MM.1S (cell line): ENCODE results near the gene GBF1.

Source experiments
- DNase-seq: peaks from one replicate; pipeline ENCODE4 v3.0.0-alpha.2; 2015
- H2AFZ ChIP-seq: fragments of 300-600 bp; sonication (generic); 2 replicates; pipeline ENCODE4 v1.6.0; 2016; ENCODE audit warnings: antibody characterized with exemption, low read length
- H3F3A ChIP-seq: fragments of 300-600 bp; sonication (generic); 2 replicates; pipeline ENCODE4 v1.6.1; 2016; ENCODE audit warnings: mild to moderate bottlenecking, antibody characterized with exemption, low read length, moderate library complexity, mixed read lengths; ENCODE audit not compliant: insufficient read depth
- H3K27ac ChIP-seq: fragments of 300-600 bp; sonication (generic); 2 replicates; pipeline ENCODE4 v1.5.1; 2016; ENCODE audit warnings: mild to moderate bottlenecking, low read length
- H3K27me3 ChIP-seq: fragments of 300-600 bp; sonication (generic); replicated peaks from 2 replicates; pipeline ENCODE4 v1.6.0; 2016; ENCODE audit warnings: low read length; ENCODE audit not compliant: insufficient read depth
- H3K36me3 ChIP-seq: fragments of 300-600 bp; sonication (generic); replicated peaks from 2 replicates; pipeline ENCODE4 v1.6.1; 2016; ENCODE audit warnings: mild to moderate bottlenecking, low read length, mixed read lengths; ENCODE audit not compliant: insufficient read depth
- H3K4me1 ChIP-seq: fragments of 300-600 bp; sonication (generic); 2 replicates; pipeline ENCODE4 v1.6.1; 2016; ENCODE audit warnings: low read length, mixed read lengths
- H3K4me2 ChIP-seq: fragments of 300-600 bp; sonication (generic); 2 replicates; pipeline ENCODE4 v1.6.0; 2016; ENCODE audit warnings: low read depth, low read length
- H3K4me3 ChIP-seq: fragments of 300-600 bp; sonication (generic); 2 replicates; pipeline ENCODE4 v1.5.1; 2016; ENCODE audit warnings: low read length, mixed read lengths
- H3K79me2 ChIP-seq: fragments of 300-600 bp; sonication (generic); 2 replicates; pipeline ENCODE4 v1.6.1; 2016; ENCODE audit warnings: mixed run types, low read length, mixed read lengths
- H3K9ac ChIP-seq: fragments of 300-600 bp; sonication (generic); 2 replicates; pipeline ENCODE4 v1.6.1; 2016; ENCODE audit warnings: low read length, mixed read lengths
- H3K9me2 ChIP-seq: fragments of 300-600 bp; sonication (generic); replicated peaks from 2 replicates; pipeline ENCODE4 v1.6.1; 2016; ENCODE audit warnings: mild to moderate bottlenecking, low read length, mixed read lengths; ENCODE audit not compliant: insufficient read depth
- H3K9me3 ChIP-seq: fragments of 300-600 bp; sonication (generic); replicated peaks from 2 replicates; pipeline ENCODE4 v1.6.1; 2016; ENCODE audit warnings: mild to moderate bottlenecking, low read length, mixed read lengths; ENCODE audit not compliant: insufficient read depth
- H4K20me1 ChIP-seq: fragments of 300-600 bp; sonication (generic); 2 replicates; pipeline ENCODE4 v1.6.1; 2016; ENCODE audit warnings: mild to moderate bottlenecking, low read length, moderate library complexity, mixed read lengths; ENCODE audit not compliant: insufficient read depth
- CTCF ChIP-seq: fragments of 300-600 bp; sonication (generic); IDR thresholded peaks from 2 replicates; pipeline ENCODE4 v1.5.1; 2016; ENCODE audit warnings: antibody characterized with exemption, low read length, mixed read lengths
- EZH2 ChIP-seq: fragments of 300-600 bp; sonication (generic); optimal IDR thresholded peaks from 2 replicates; pipeline ENCODE3; 2017; ENCODE audit warnings: low read depth, mild to moderate bottlenecking, antibody characterized with exemption, low read length, mixed read lengths
- EZH2phosphoT487 ChIP-seq: fragments of 300-600 bp; sonication (generic); IDR thresholded peaks from 2 replicates; pipeline ENCODE4 v1.6.1; 2018; ENCODE audit warnings: antibody characterized with exemption, low read length

GBF1 gene

GRCh38 chr10:102237711-102238252 is 7.5 kb upstream of the GBF1 start:
- TF ChIP-seq CTCF (no peak), EZH2 (no peak), EZH2phosphoT487 (no peak)
- Histone ChIP-seq H3K27me3 (peaks cover 15% of the 10 kb centered on the region), H3K9ac (no peak overlapping the region)

GRCh38 chr10:102240467-102241031 is 4.8 kb upstream of the GBF1 start:
- Histone ChIP-seq H3K27me3 (peaks cover 15% of the 10 kb centered on the region), H3K79me2 (peaks cover 2% of the 10 kb centered on the region), H3K4me1 (peaks cover 8% of the 10 kb centered on the region; the same call in 1 of the 2 replicates), H3K27ac (no peak overlapping the region), H2AFZ (no peak overlapping the region), H3K4me2 (peak overlapping the region; percentile 92; the same call in 1 of the 2 replicates), H4K20me1 (no peaks in the 10 kb centered on the region), H3K9me2 (no peaks in the 10 kb centered on the region), H3K9me3 (no peaks in the 10 kb centered on the region), H3K9ac (no peak overlapping the region), H3K36me3 (no peaks in the 10 kb centered on the region), H3K4me3 (no peak overlapping the region), H3F3A (no peaks in the 10 kb centered on the region)
- no peak for DNase-seq
- TF ChIP-seq EZH2 (no peak), EZH2phosphoT487 (no peak), CTCF (no peak)

More at GRCh38 chr10:102237711-102238252, 7.5 kb upstream of the GBF1 start:
- Histone ChIP-seq H3K4me2 (no peak overlapping the region), H3K9me3 (no peaks in the 10 kb centered on the region), H2AFZ (no peak overlapping the region), H4K20me1 (no peaks in the 10 kb centered on the region), H3K36me3 (no peaks in the 10 kb centered on the region), H3K79me2 (no peaks in the 10 kb centered on the region), H3K9me2 (no peaks in the 10 kb centered on the region), H3F3A (no peaks in the 10 kb centered on the region), H3K4me1 (peaks cover 2% of the 10 kb centered on the region; the same call in 1 of the 2 replicates), H3K4me3 (no peak overlapping the region), H3K27ac (no peak overlapping the region)
- DNase-seq = no peak

DNA sequence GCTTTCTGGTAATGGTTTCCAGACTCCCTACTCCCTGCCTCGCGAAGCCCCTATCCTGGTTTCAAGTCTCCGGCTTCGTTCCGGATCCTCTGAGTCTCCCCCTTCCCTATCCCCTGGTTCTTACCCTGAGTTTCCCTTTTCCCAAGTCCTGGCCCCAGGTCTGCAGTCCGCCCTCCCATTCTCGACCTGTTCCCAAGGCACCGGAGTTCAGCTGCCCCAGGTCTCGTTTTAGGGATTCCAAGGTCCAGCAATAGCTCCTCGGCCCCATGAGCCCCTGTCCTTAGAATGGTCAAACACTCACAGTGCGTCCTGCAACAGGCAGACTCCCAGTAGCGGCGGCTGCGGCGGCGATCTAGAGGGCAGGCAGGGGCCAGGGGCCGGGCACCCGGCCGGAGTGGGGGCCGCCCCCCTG is 4.3 kb upstream of the GBF1 start:
- H3K4me3 ChIP-seq = peak overlapping the region; percentile 74
- H2AFZ ChIP-seq = peak overlapping the region; percentile 85
- no peaks in the 10 kb centered on the region for H3K36me3 ChIP-seq
- H3K9ac ChIP-seq = no peak overlapping the region
- H3K4me2 ChIP-seq = peak overlapping the region; percentile 92
- H3K27ac ChIP-seq = no peak overlapping the region
- no peaks in the 10 kb centered on the region for H3K9me3 ChIP-seq
- peaks cover 7% of the 10 kb centered on the region for H3K79me2 ChIP-seq
- H3F3A ChIP-seq = no peaks in the 10 kb centered on the region
- TF ChIP-seq EZH2phosphoT487 = no peak
- TF ChIP-seq EZH2 = no peak
- TF ChIP-seq CTCF = no peak
- H3K27me3 ChIP-seq = peaks cover 15% of the 10 kb centered on the region
- DNase-seq = no peak
- H4K20me1 ChIP-seq = no peaks in the 10 kb centered on the region
- no peaks in the 10 kb centered on the region for H3K9me2 ChIP-seq
- peaks cover 8% of the 10 kb centered on the region; the same call in 1 of the 2 replicates for H3K4me1 ChIP-seq
